ENCODE data around the gene GAGE13.
"Not testable (repeated sequence)": the region's sequence is repeated elsewhere in the genome, so short reads cannot be mapped to it uniquely, and the experiment has no call there.

GAGE13 gene

GRCh38 chrX:49331282-49331681, at the start of gene GAGE13:
GAGE13 (plus strand) TSS chrX:49331582; CDS start chrX:49332738, 1,156 bp downstream.
- not testable (repeated sequence) for FAIRE-seq

GRCh38 chrX:49282647-49283011, 48.8 kb upstream of the GAGE13 start:
- FAIRE-seq = no peak

- no peak for FAIRE-seq
Measured at GRCh38 chrX:49284212-49284611, 47.2 kb upstream of the GAGE13 start.

- FAIRE-seq = no peak
Measured at GRCh38 chrX:49286136-49286535, 45.2 kb upstream of the GAGE13 start.

- FAIRE-seq = no peak
Measured at GRCh38 chrX:49286581-49286980, 44.8 kb upstream of the GAGE13 start.

GRCh38 chrX:49287665-49288064, 43.7 kb upstream of the GAGE13 start:
- no peak for FAIRE-seq

GRCh38 chrX:49290215-49290614, 41.2 kb upstream of the GAGE13 start:
- no peak for FAIRE-seq

GRCh38 chrX:49291615-49292337, 39.6 kb upstream of the GAGE13 start:
- no peak for FAIRE-seq

GRCh38 chrX:49292400-49293362, 38.7 kb upstream of the GAGE13 start:
- FAIRE-seq = no peak

- not testable (repeated sequence) for FAIRE-seq
Measured at GRCh38 chrX:49299293-49299692, 32.1 kb upstream of the GAGE13 start.

GRCh38 chrX:49300703-49301102, 30.7 kb upstream of the GAGE13 start:
- FAIRE-seq = no peak

- no peak for FAIRE-seq
Measured at GRCh38 chrX:49303346-49303745, 28.0 kb upstream of the GAGE13 start, which contains the start of gene GAGE10. GAGE10 (plus strand) TSS chrX:49303646; CDS start chrX:49304860, 1,214 bp downstream.

- FAIRE-seq = not testable (repeated sequence)
Measured at GRCh38 chrX:49307775-49308174, 23.6 kb upstream of the GAGE13 start.

GRCh38 chrX:49308604-49309269, 22.6 kb upstream of the GAGE13 start:
- no peak for FAIRE-seq

GRCh38 chrX:49309401-49309981, 21.9 kb upstream of the GAGE13 start:
- FAIRE-seq = no peak

- no peak for FAIRE-seq
Measured at GRCh38 chrX:49310371-49310770, 21.0 kb upstream of the GAGE13 start.

- FAIRE-seq = no peak
Measured at GRCh38 chrX:49312176-49312575, 19.2 kb upstream of the GAGE13 start.

- FAIRE-seq = no peak
Measured at GRCh38 chrX:49316085-49316484, 15.3 kb upstream of the GAGE13 start.

- not testable (repeated sequence) for FAIRE-seq
Measured at GRCh38 chrX:49321737-49322136, 9.6 kb upstream of the GAGE13 start, which contains the start of gene GAGE12J. GAGE12J (plus strand) TSS chrX:49322037; CDS start chrX:49323194, 1,157 bp downstream.

- not testable (repeated sequence) for FAIRE-seq
Measured at GRCh38 chrX:49322266-49322665, 9.1 kb upstream of the GAGE13 start.

GRCh38 chrX:49323735-49324134, 7.6 kb upstream of the GAGE13 start:
- not testable (repeated sequence) for FAIRE-seq

GRCh38 chrX:49330421-49330820, 961 bp upstream of the GAGE13 start:
- FAIRE-seq = not testable (repeated sequence)

GRCh38 chrX:49331841-49332240, 459 bp downstream of the GAGE13 start:
- not testable (repeated sequence) for FAIRE-seq

All from islet of Langerhans (tissue), 1 donor.